GM21529 (cell line): Measurements from ENCODE around the gene SPTBN4.
"Not testable (repeated sequence)": the region's sequence is repeated elsewhere in the genome, so short reads cannot be mapped to it uniquely, and the experiment has no call there.

ENCODE experiments used
- ATAC-seq: cut with Tn5 transposase; IDR thresholded peaks from one replicate; pipeline ENCODE4 v1.9.1; 2021; ENCODE audit not compliant: unreplicated experiment

Gene SPTBN4

GRCh38 chr19:40528078-40528477 lies 61.3 kb downstream of the SPTBN4 start:
- ATAC-seq, result no peak

DNA sequence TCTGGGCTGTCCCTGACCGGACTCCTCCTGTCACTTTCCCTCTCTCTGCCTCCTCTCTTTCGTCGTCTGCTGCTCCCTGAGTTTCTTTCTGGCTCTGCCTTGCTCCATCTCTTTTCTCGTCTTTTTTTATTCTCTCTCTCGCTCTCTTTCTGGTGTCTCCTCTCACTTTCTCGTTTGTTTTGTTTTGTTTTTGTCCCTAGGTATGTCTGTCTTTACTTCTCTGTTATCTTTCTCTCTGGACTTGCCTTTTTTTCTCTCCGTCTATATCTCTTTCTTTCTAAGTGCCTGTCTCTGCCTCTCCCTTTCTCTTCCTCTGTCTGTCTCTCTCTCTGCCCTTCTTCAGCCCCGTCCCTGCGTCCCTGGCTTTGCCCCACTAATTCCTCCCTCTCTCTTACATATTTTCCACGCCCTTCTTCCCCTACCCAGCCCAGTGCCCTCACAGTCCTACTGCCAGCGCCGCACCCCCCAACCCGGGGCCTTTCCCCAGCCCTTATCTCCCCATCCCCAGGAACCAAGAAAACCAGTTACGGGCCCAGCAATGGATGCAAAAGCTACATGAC lies 61.8 kb downstream of the SPTBN4 start:
- no peak for ATAC-seq

- no peak for ATAC-seq
These were observed 62.5 kb downstream of the SPTBN4 start for GRCh38 chr19:40529093-40529954.

DNA sequence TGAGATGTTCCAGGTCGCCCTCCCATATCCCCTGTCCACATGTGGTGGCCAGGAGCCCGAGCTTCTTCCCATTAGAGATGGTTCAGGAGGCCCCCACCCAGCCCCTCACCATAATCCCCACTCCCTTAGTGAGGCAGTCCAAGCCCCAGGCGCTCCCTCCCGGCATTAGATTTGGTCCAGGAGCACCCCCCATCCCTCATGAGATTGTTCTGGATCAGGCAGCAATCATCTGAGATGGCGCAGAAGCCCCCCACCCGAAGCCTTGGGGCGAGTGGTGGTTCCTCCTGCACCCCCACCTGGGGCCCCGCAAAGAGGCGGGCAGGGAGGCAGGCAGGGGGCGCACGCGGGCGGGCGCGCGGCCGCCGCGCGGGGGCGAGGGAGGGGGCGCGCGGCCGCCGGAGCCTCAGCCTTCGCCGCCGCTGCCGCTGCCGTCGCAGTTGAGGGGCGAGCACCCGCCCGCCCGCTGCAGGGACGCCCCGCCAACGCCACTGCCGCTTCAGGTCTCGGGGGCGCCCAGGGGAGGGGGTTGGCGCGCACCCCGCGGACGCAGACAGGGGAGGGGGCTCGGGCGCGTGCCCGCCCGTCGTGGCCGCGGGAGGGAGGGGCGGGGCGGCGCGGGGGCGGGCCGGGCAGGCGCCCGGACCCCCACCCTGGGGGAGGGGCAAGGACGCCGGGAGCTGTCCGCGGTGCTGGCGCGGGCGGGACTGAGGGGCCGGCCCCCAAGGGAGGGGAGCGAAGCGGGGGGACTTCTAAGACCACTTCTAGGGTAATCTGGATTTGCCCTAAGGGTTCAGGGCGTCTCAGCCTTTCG lies 63.5 kb downstream of the SPTBN4 start:
- no peak for ATAC-seq

GRCh38 chr19:40533508-40533907 lies 66.7 kb downstream of the SPTBN4 start:
- ATAC-seq, result no peak

DNA sequence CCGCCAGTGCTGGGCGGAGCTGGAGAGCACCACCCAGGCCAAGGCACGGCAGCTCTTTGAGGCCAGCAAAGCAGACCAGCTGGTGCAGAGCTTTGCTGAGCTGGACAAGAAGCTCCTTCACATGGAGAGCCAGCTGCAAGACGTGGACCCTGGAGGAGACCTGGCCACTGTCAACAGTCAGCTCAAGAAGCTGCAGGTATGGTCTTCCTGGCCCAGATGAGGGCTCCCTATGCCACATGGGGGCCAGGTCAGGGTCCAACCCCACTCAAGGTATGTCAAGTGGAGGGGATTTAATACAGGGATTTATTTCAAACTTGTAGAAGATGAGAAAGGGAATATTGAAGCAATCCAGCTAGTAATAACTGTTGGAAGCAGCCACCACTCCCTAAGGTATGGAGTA lies 67.3 kb downstream of the SPTBN4 start:
- ATAC-seq, result no peak

DNA sequence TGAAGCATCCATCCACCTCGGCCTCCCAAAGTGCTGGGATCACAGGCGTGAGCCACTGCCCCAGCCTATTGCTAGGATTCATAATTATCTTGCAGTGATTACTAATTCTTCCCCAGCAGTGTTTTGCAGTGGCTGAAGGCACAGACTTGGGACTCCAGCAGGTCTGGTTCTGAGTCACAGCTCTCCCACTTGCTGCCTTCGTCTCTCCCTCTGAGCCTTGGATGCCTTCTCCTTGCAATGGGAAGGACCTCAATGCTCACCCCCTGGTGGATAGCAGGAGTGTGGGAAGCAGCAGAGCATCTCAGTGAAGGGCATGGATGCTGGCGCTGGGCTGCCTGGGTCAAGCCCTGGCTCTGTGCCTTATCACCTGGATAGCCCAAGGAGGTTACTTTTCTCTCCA lies 72.3 kb downstream of the SPTBN4 start:
- no peak for ATAC-seq

GRCh38 chr19:40542202-40542859 lies 75.5 kb downstream of the SPTBN4 start:
- ATAC-seq, result no peak

GRCh38 chr19:40543029-40543597 lies 76.3 kb downstream of the SPTBN4 start:
- no peak for ATAC-seq

GRCh38 chr19:40546153-40546841 lies 79.5 kb downstream of the SPTBN4 start:
- ATAC-seq, result not testable (repeated sequence)

DNA sequence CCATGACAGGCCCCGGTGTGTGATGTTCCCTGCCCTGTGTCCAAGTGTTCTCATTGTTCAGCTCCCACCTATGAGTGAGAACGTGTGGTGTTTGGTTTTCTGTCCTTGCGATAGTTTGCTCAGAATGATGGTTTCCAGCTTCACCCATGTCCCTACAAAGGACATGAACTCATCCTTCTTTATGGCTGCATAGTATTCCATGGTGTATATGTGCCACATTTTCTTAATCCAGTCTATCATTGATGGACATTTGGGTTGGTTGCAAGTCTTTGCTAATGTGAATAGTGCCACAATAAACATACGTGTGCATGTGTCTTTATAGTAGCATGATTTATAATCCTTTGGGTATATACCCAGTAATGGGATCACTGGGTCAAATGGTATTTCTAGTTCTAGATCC lies 80.4 kb downstream of the SPTBN4 start:
- ATAC-seq, result not testable (repeated sequence)

DNA sequence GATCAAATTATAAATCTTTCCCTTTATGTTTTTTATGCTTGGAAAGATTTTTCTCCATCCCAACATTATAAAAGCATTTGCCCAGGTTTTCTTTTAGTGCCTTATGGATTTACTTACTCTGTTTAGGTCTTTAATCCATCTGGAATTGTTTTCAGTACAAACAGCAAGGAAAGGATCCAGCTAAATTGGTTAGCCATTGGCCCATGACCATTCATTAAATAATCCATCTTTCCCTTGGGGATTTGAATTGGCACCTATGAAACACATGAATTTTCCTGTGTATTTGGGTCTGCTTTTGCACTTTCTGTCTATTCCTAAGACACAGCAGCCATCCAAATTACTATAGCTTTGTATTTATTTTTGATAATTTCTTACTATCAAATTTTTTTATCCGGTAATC lies 81.0 kb downstream of the SPTBN4 start:
- no peak for ATAC-seq

DNA sequence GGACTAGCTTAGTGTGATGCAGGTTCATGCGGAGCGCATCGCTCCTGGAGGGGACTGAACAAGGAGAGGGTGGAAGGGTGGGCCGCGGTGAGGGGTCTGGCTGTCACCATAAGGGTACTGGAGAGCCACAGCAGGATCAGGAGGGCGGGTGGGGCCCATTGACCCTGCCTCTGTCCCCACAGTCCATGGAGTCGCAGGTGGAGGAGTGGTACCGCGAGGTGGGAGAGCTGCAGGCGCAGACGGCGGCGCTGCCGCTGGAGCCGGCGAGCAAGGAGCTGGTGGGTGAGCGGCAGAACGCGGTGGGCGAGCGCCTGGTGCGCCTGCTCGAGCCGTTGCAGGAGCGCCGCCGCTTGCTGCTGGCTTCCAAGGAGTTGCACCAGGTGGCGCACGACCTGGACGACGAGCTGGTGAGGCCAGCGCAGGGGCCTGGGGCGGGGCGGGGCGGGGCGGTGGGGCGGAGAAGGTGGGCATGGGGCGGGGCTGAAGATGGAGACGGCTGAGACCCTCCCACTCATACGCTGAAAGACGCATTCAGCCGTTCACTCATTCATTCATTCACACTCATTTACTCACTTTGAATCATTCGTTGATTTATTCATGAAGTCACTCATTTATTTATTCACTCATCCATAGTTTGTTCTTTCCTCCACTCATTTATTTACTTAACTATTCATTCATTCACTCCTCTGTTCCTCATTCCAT lies 82.4 kb downstream of the SPTBN4 start:
- ATAC-seq, result no peak

DNA sequence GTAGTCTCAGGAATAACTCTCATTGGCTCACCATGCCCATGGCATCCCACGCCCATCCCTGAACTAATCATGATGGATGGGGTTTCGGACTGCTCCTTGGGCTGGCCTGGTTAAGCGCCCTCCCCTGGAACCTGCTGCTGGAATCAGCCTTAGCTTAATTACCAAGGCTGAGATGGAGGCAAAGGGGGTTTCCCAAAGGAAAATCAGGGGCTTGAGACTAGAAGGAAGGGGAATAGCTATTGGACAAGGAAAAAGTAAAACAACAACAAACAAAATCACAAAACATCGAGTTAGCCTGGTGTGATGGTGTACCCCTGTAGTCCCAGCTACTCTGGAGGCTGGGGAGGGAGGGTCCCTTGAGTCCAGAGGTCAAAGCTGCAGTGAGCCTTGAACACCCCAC lies 84.2 kb downstream of the SPTBN4 start:
- no peak for ATAC-seq

DNA sequence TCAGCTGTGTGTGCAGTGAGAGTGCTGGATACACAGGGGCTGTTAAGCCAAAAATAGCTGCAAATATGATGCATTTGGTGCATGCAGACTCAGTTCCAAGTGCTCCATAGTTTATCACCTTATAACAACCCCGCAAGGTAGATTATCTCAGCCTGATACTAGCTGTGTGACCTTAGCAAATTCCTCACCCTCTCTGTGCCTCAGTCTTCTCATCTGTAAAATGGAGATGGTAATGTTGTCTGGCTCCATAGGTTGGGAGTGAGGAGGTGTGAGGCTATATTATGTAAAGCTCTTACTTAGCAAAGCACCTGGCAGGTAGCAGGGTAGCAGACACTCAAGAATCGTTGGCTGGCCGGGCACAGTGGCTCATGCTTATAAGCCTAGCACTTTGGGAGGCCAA lies 86.0 kb downstream of the SPTBN4 start:
- ATAC-seq, result no peak

DNA sequence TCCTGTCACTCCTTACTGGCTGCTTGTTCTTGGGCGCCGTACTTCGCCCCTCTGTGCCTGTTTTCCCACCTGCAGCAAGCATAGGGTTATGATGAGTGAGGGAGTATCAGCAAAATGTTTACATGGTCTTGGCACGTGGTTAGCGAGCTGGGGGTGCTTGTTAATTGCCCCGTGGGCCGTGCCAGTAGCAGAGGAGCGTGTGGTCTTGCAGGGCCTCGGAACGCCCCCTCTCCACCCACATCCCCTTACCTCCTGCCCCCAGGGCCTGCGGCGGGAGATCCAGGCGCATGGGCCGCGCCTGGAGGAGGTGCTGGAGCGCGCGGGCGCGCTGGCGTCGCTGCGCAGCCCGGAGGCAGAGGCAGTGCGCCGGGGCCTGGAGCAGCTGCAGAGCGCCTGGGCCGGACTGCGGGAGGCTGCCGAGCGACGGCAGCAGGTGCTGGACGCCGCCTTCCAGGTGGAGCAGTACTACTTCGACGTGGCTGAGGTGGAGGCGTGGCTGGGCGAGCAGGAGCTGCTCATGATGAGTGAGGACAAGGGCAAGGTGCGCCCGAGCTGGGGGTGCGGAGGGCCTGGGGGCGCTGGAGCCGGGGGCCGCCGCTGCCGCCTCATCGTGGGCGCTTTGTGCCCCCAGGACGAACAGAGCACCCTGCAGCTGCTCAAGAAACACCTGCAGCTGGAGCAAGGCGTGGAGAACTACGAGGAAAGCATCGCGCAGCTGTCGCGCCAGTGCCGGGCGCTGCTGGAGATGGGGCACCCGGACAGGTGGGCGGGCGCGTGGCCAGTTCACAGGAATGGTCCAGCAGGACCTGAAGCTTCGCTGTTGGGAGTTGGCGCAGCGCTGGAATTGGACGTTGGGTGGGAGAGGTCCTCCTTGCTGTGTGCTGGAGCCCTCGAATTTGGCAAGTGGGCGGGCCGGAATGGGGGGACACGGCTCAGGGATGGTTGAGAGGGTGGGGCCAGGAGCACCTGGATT lies 87.4 kb downstream of the SPTBN4 start:
- ATAC-seq, result no peak

DNA sequence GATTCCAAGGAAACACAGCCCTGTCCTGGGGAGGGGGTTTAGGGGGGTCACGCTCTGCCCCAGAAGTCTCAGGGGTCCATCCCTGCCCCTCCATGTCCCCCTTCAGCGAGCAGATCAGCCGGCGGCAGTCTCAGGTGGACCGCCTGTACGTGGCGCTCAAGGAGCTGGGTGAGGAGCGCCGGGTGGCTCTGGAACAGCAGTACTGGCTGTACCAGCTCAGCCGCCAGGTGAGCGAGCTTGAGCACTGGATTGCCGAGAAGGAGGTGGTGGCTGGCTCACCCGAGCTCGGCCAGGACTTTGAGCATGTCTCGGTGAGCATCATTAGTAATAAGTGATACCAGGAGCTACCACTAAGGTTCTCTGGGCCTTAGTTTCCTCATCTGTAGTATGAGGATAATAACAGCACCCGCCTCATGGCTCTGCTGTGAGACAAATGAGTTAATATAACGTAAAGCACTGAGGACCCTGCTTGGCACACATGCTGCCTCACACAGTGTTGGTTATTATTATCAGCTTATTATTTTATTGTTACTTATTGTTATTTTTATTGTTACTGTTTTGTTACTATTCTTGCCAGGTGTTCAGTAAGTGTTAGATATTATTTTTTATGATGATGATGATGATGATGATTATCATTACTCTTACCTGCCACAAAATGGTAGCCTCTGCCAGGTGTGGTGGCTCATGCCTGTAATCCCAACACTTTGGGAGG lies 89.3 kb downstream of the SPTBN4 start:
- no peak for ATAC-seq

DNA sequence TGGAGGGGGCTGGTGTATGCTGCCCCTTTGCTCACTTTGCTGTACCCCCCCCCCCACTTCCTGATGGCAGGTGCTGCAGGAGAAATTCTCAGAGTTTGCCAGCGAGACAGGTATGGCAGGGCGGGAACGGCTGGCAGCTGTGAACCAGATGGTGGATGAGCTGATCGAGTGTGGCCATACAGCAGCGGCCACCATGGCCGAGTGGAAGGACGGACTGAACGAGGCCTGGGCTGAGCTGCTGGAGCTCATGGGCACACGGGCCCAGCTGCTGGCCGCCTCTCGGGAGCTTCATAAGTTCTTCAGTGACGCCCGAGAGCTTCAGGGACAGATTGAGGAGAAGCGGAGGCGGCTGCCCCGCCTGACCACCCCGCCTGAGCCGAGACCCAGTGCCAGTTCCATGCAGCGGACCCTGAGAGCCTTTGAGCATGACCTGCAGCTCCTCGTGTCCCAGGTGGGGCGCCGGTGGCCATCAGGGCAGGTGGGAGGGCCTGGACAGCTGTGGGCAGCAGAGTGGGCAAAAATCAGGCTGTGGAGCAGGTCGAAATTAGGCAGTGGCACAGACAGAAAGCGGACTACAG lies 90.2 kb downstream of the SPTBN4 start:
- no peak for ATAC-seq
